ENCODE measurements around the gene L1CAM. TPM values are rescaled to one million over a fixed set of nuclear protein-coding genes. Genes with fewer than 3 reads are reported as not detected.
"Not testable (repeated sequence)": the region's sequence is repeated elsewhere in the genome, so short reads cannot be mapped to it uniquely, and the experiment has no call there.

Gene L1CAM
- polyA plus RNA-seq, 2 of the 4 experiments (the other 2 are of a cell fraction): 1.9 to 14.2 TPM

GRCh38 chrX:153818571-153819383 is 67.2 kb downstream of the L1CAM start:
- CTCF ChIA-PET: interaction anchor here (1.1 to 2.5 kb wide), 5 partner anchors 22 to 209 kb away, joined by 3 to 10 read pairs (median 3); no protein-coding TSS in a partner anchor
- Histone ChIP-seq H3K4me3 (peak overlapping the region; percentile 55), H3K9me3 (no peaks in the 10 kb centered on the region), H3K4me1 (no peaks in the 10 kb centered on the region; the same call in 2 of the 3 replicates), H3K4me2 (peak overlapping the region; percentile 96), H3K27ac (peak overlapping the region; percentile 74 to 91)
- peak in 1 of 2 experiments; percentile 57 for DNase-seq (ENCODE audit: low read depth in 1 of 2, low spot score in 1 of 2)
- 56% methylated on average over 16 of the region's 67 CpGs for WGBS (ENCODE audit: missing lambda C conversion rate)
- TF ChIP-seq HDAC2 (IDR thresholded peaks at IDR 0.05) (no peak), POLR2A (IDR thresholded peaks at IDR 0.05; ENCODE audit: low read length) (peak; percentile 61), JUNB (IDR thresholded peaks at IDR 0.05) (no peak), RCOR1 (IDR thresholded peaks at IDR 0.05; ENCODE audit: low read depth, low read length) (no peak)
- FAIRE-seq: no peak
- POLR2A ChIA-PET: interaction anchor here (0.6 kb wide), 1 partner anchor 21 kb away, joined by 6 read pairs; no protein-coding TSS in a partner anchor
- ATAC-seq: peak; percentile 85 to 92

- CTCF ChIA-PET: interaction anchor here (1.1 to 2.5 kb wide), 3 partner anchors 23 to 128 kb away, joined by 3 to 10 read pairs (median 6); no protein-coding TSS in a partner anchor
Measured at GRCh38 chrX:153818064-153818463, 67.9 kb downstream of the L1CAM start.

GRCh38 chrX:153816831-153817690 is 68.9 kb downstream of the L1CAM start:
- ChIA-PET POLR2A (no interaction called here), CTCF (interaction anchor here (0.8 to 2.5 kb wide), 6 partner anchors 8 to 129 kb away, joined by 3 to 10 read pairs (median 4); no protein-coding TSS in a partner anchor)
- TF ChIP-seq RARB (CRISPR knock-in tag; IDR thresholded peaks at IDR 0.05) (no peak), SMC3 (IDR thresholded peaks at IDR 0.05) (no peak), JUN (IDR thresholded peaks at IDR 0.05) (no peak), HOXB5 (CRISPR knock-in tag; IDR thresholded peaks at IDR 0.05) (no peak), MYC (IDR thresholded peaks at IDR 0.05; ENCODE audit: borderline replicate concordance, low read length) (no peak), POLR2A (IDR thresholded peaks at IDR 0.05; ENCODE audit: low read length) (no peak), ZFP36 (IDR thresholded peaks at IDR 0.05; ENCODE audit: borderline replicate concordance, partially characterized antibody) (no peak)
- Histone ChIP-seq H3K9me3 (no peaks in the 10 kb centered on the region), H3K4me2 (no peak overlapping the region), H3K4me3 (no peak overlapping the region), H3K27ac (no peak overlapping the region), H3K4me1 (no peaks in the 10 kb centered on the region; the same call in 2 of the 3 replicates)
- ATAC-seq: peak in 1 of 2 experiments; percentile 53; a peak in 3 of 6 replicates
- FAIRE-seq: no peak
- 76% methylated on average over 25 of the region's 25 CpGs for WGBS (ENCODE audit: missing lambda C conversion rate)
- DNase-seq (ENCODE audit: low read depth in 1 of 2, low spot score in 1 of 2): no peak

More at GRCh38 chrX:153818064-153818463, 67.9 kb downstream of the L1CAM start:
- POLR2A ChIA-PET: interaction anchor here (0.6 kb wide), 1 partner anchor 20 kb away, joined by 6 read pairs; no protein-coding TSS in a partner anchor
- not testable (repeated sequence) for ATAC-seq; H3K4me3 ChIP-seq; H3K27ac ChIP-seq; DNase-seq (ENCODE audit: low read depth in 1 of 2, low spot score in 1 of 2); FAIRE-seq; H3K9me3 ChIP-seq; H3K4me2 ChIP-seq; H3K4me1 ChIP-seq
- WGBS (ENCODE audit: missing lambda C conversion rate): 89% methylated on average over 8 of the region's 9 CpGs

GRCh38 chrX:153814591-153815315 is 71.2 kb downstream of the L1CAM start:
- ChIA-PET CTCF (no interaction called here), POLR2A (no interaction called here)
- FAIRE-seq (no peak), ATAC-seq (no peak), DNase-seq (ENCODE audit: low read depth in 1 of 2, low spot score in 1 of 2) (no peak)
- H3K4me1 ChIP-seq: no peaks in the 10 kb centered on the region; the same call in 2 of the 3 replicates
- no peak overlapping the region for H3K4me2 ChIP-seq
- 57% methylated on average over 19 of the region's 19 CpGs for WGBS (ENCODE audit: missing lambda C conversion rate)
- no peak for TF ChIP-seq JUNB (IDR thresholded peaks at IDR 0.05)
- TF ChIP-seq ZSCAN20 (CRISPR knock-in tag; IDR thresholded peaks at IDR 0.05): no peak
- TF ChIP-seq FOXS1 (CRISPR knock-in tag; IDR thresholded peaks at IDR 0.05): no peak
- TF ChIP-seq POLR2AphosphoS2 (conservative IDR thresholded peaks at IDR 0.05; ENCODE audit: low read length): no peak
- TF ChIP-seq EHF (CRISPR knock-in tag; IDR thresholded peaks at IDR 0.05): no peak
- no peak for TF ChIP-seq RAD21 (conservative IDR thresholded peaks at IDR 0.05 in 1 of 2, IDR thresholded peaks at IDR 0.05 in 1 of 2)
- TF ChIP-seq PHF8 (IDR thresholded peaks at IDR 0.05; ENCODE audit: borderline replicate concordance, low read depth): no peak
- no peak for TF ChIP-seq SREBF2 (IDR thresholded peaks at IDR 0.05)
- no peak for TF ChIP-seq KDM5A (IDR thresholded peaks at IDR 0.05)
- no peaks in the 10 kb centered on the region for H3K9me3 ChIP-seq
- no peak overlapping the region for H3K27ac ChIP-seq
- H3K4me3 ChIP-seq: no peak overlapping the region
